HG03442 (cell line): Measurements from ENCODE around the gene FKBP5.

Experiments
- ATAC-seq: cut with Tn5 transposase; IDR thresholded peaks from one replicate; pipeline ENCODE4 v1.9.1; 2021; ENCODE audit warnings: mild to moderate bottlenecking, moderate library complexity; ENCODE audit not compliant: unreplicated experiment

Gene FKBP5

DNA sequence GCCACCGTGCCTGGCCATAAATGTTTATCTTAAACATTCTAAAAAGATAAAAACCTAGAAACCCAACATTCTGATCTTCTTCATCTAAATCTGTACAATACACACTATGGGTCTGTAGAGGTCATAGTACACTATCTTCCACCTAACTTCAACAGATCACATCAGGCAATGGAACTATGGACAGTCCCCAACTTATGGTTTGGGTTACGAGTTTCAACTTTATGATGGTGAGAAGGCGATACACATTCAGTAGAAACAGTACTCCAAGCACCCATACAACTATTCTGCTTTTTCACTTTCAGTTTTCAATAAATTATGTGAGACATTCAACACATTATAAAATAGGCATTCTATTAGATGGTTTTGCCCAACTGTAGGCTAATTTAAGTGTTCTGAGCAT, 23.1 kb downstream of the FKBP5 start:
- no peak for ATAC-seq

GRCh38 chr6:35664945-35665344, 23.8 kb downstream of the FKBP5 start:
- no peak for ATAC-seq

DNA sequence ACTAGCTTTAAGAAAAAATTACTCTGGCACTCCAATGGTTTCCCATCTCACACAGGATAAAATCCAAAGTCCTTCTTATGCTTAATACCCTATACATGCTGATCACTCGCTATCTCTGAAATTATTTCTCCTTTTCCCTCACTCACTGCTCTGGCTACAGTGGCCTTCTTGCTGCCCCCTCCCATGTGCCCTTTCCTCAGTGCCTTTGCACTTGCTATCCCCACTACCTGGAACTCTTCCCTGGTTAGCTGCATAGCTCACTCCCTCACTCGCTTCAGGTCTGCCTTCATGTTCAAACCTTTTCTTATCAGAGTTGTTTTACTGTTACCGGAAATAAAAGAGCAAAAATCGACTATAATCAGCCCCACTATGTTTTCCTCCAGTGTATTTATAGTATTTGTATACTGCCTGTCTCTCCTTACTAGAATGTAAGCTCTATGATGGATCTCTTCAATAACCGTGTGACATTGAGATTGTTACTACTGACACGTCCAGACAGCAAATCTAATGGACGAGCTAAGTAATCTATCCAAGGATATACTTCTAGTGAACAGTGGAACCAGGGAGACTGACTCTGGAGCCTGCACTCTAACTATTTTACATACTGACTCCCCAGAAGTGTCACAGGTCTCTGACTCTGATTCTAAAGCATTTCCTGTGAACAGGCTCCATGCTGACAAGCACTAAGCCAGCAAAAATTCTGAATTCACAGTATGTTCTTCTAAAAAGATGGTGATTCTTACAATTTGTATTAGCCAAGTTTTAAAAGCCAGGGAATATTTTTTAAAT, 25.1 kb downstream of the FKBP5 start:
- no peak for ATAC-seq

GRCh38 chr6:35662999-35663398, 25.7 kb downstream of the FKBP5 start:
- no peak for ATAC-seq

DNA sequence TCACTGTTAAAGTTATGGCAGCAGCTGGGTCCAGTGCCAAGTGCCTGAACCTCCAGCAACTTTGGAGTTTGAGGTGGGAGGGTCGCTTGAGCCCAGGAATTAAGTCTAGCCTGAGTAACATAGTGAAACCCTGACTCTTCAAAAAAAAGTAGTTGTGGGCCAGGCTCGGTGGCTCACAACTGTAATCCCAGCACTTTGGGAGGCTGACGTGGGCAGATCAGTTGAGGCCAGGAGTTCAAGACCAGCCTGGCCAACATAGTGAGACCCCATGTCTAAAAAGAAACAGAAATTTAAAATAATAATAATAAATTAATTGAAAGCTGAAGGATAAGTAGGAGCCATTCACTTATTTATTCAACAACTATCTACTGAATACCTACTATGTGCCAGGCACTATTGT, 33.8 kb downstream of the FKBP5 start:
- no peak for ATAC-seq

GRCh38 chr6:35651244-35651643, 37.5 kb downstream of the FKBP5 start:
- no peak for ATAC-seq

DNA sequence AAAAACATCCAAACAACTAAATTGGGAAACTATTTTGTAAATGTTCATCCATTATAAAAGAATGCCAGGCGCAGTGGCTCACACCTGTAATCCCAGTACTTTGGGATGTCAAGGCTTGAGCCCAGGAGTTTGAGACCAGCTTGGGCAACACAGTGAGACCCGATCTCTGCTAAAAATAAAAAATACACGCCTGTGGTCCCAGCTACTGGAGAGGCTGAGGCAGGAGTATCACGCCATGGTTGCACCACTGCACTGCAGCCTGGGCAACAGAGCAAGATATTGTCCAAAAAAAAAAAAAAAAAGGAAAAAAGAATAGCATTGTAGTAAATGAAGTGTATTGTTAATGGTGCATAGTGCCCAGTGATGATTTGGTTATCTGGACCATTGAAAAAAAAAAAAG, 38.7 kb downstream of the FKBP5 start:
- ATAC-seq: no peak

DNA sequence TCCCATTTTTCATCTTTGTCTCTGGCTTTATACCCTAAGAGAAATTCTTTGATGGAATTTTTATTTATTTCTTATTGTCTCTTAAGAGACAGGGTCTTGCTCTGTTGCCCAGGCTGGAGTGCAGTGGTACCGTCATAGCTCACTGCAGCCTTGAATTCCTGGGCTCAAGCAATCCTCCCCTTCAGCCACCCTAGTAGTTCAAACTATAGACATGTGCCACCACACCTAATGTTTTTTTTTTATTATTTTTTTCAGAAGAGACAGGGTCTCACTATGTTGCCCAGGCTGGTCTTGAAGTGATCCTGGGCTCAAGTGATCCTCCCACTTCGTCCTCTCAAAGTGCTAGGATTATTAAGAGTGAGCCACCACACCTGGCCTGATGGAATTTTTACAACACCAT, 40.5 kb downstream of the FKBP5 start:
- ATAC-seq: no peak

- ATAC-seq: no peak
These were observed 41.3 kb downstream of the FKBP5 start for GRCh38 chr6:35647400-35647799.

DNA sequence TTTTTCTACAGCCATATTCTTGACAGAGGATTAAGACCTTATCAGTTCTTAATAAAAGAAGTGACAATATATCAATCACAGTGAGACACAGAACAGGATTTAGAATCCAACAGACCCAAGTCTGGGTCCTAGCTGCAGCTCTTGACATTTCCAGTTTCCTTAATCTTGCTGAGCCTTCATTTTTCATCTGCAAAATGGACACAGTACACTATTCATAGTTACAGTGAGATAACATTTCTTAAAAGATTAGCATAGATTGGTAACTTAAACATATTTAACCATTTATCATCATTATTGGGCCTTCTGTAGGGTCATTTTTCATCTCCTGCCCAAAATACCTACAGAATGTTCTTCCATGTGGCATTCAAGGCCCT, 45.6 kb downstream of the FKBP5 start:
- no peak for ATAC-seq

- no peak for ATAC-seq
These were observed 46.1 kb downstream of the FKBP5 start for GRCh38 chr6:35642471-35643161.

- ATAC-seq: no peak
These were observed 48.6 kb downstream of the FKBP5 start for GRCh38 chr6:35640017-35640664.

- no peak for ATAC-seq
These were observed 50.0 kb downstream of the FKBP5 start for GRCh38 chr6:35638679-35639078.

- no peak for ATAC-seq
These were observed 50.8 kb downstream of the FKBP5 start for GRCh38 chr6:35637911-35638310.

DNA sequence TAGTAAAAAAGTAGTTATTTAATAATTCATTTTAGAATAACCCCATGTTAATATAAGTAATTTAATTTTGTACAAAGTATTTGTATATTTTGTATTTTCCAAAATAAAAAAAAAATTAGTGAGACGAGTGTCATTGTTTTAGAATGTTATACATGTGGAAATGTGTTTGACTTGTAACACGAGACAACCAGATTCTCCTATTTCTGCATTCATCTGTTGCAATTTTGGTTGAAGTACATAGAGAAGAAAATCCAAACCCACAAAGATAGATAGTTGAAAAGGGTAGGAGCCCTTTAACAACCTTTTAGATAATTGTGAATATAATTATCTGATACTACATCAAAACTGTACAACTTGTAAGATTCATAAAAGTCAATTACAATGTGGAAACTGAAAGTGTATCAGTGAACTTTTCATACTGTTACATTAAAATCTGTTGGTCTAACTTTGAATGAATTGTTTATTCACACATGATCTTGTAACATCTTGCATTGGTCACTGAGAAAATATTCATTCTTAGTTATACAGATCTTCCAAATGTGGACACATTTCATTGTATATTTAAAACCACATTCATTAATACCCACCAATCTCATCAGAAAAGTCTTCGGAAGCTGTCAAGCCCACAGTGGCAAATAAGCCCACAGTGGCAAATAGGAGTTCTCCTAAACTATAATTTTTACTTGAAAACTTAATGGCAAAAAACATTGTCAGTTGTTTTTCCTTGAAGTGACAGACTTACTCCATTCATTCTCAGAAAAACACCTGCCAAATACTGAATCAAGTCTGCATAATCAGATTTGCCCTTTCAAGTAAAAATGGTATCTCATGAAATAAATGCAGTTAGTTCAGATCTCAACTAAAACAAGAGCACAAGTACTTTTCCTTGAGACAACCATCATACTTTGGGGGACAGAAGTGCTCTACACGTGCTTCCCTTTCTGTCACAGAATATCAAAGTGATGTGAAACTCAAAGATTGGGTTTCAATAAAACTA, 52.8 kb downstream of the FKBP5 start:
- ATAC-seq: no peak

DNA sequence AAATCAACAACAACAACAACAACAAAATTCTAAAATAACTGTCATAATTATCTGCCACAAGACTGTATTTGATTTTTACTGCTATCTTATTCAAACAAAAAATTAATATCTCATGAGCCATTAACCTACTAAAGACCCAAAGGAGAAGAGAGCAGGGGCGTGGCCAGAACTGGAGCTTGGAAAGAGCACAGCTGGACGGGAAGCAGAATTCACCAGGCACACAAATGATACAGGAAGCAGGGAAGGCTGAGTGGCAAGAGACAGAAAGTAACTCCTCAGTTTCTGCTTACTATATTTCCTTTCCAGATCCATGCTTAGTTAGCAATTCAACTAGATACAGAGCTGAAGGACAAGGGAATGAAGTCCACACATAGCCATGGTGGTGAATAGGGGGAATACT, 54.4 kb downstream of the FKBP5 start:
- ATAC-seq: no peak

DNA sequence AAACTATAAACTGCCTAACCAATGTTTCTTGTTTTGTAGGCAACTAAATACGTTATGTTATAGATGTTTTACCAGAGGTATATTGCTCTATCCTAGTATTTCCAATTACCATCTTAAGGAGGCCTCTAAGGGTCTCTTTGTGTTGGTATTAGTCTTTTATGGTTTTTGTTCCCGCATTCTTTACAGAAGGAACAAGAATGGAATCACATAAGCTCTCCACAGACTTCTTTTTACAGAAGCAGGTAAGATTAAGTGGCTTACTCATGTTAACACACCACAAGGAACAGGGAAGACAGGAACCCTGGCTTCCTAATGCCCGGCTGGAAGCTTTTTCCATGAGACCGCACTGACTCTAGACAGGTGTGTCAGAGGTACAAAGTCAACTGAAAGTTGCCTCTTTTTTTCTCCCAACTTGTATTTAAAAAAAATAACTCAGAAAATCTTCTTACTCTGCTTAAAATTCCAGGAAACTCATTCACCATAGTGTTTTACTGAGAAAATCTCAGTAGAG, 55.1 kb downstream of the FKBP5 start:
- no peak for ATAC-seq

GRCh38 chr6:35629876-35630378, 58.8 kb downstream of the FKBP5 start:
- no peak for ATAC-seq

DNA sequence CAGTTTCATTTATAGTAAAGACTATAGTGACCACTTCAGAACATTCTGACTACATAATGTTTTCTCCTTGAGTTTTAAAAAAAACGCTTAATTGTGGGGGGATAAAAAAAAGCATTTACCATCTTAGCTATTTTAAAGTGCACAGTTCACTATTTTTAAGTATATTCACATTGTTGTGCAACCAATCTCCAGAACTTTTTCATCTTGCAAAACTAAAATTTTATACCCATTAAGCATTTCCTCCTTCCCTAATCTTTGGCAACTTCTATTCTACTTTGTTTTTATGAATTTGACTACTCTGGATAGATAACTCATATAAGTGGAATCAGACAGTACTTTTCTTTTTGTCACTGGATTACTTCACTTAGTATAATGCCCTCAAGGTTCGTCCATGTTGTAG, 62.3 kb downstream of the FKBP5 start:
- ATAC-seq: no peak

GRCh38 chr6:35624341-35625070, 64.2 kb downstream of the FKBP5 start:
- ATAC-seq: no peak
